HepG2 (cell line): ENCODE measurements around the gene SETD1A. TPM values are rescaled to one million over a fixed set of nuclear protein-coding genes. Genes with fewer than 3 reads are reported as not detected.

ENCODE experiments used
- BCL6 ChIP-seq: IDR thresholded peaks from 2 replicates; pipeline ENCODE4 v1.6.1; 2016; ENCODE audit warnings: missing genetic modification reagents, missing compliant biosample characterization
- NONO ChIP-seq, 2 experiments: fragments of 450-650 bp in 1 of 2; sonication (generic) in 1 of 2; formaldehyde crosslinking in 1 of 2; IDR thresholded peaks in 1 of 2; conservative IDR thresholded peaks in 1 of 2; 2 replicates each; pipeline versions ENCODE4 v1.6.1 to v1.8.0; 2017 to 2022; ENCODE audit warnings: mild to moderate bottlenecking in 1 of 2, missing genetic modification reagents in 1 of 2, moderate library complexity in 1 of 2
- polyA plus RNA-seq, 8 experiments: library from polyadenylated mRNA; depleted of rRNA in 3 of 8; stranded (reverse) in 7 of 8; unstranded in 1 of 8; fragments of >200 nt; fragmentation: Illumina TruSeq in 4 of 8; extraction: Trizol in 4 of 8; gene quantifications; 2 replicates each; pipeline versions ENCODE4 v1.2.1 to v1.2.3, GENCODE V29; 2011 to 2016; ENCODE audit warnings: low read depth in 4 of 8, missing spikeins in 1 of 8, mixed read lengths in 1 of 8; ENCODE audit not compliant: insufficient read depth in 1 of 8
- total RNA-seq, 5 experiments: library from RNA; depleted of rRNA; stranded (reverse); fragments of >200 nt; fragmentation: Illumina TruSeq; extraction: Trizol; gene quantifications; 2 replicates each; pipeline ENCODE4 v1.2.3, GENCODE V29; 2016; ENCODE audit warnings: low read depth in 1 of 5
- TF ChIP-seq, protein P1 (sequence below): sonication (generic); formaldehyde crosslinking; IDR thresholded peaks from 2 replicates; pipeline ENCODE4; 2020; ENCODE audit warnings: missing genetic modification reagents, mild to moderate bottlenecking, borderline replicate concordance
- TF ChIP-seq, protein P2 (sequence below): sonication (generic); formaldehyde crosslinking; IDR thresholded peaks from 2 replicates; pipeline ENCODE4 v1.9.0; 2021; ENCODE audit warnings: missing genetic modification reagents, borderline replicate concordance
- TF ChIP-seq, protein P3 (sequence below): sonication (generic); formaldehyde crosslinking; IDR thresholded peaks from 2 replicates; pipeline ENCODE4 v1.8.0; 2022; ENCODE audit warnings: mild to moderate bottlenecking, missing genetic modification reagents
- TF ChIP-seq, protein P4 (sequence below): sonication (generic); formaldehyde crosslinking; conservative IDR thresholded peaks from 2 replicates; pipeline ENCODE4 v1.8.0; 2022; ENCODE audit warnings: mild to moderate bottlenecking, moderate library complexity, missing genetic modification reagents
- TF ChIP-seq, protein P5 (sequence below): IDR thresholded peaks from 2 replicates; pipeline ENCODE4 v1.6.1; 2012; ENCODE audit warnings: low read depth, low read length, improper control_type of control experiment
- TF ChIP-seq, protein P6 (sequence below): sonication (generic); formaldehyde crosslinking; IDR thresholded peaks from 2 replicates; pipeline ENCODE4 v1.5.0; 2020; ENCODE audit warnings: missing genetic modification reagents
- TF ChIP-seq, protein P7 (sequence below): sonication (generic); formaldehyde crosslinking; IDR thresholded peaks from 2 replicates; pipeline ENCODE4 v1.8.1; 2022; ENCODE audit warnings: low read depth, mild to moderate bottlenecking, missing genetic modification reagents

Gene SETD1A
- total and polyA plus RNA-seq, 2 of the 13 experiments (the other 11 are each of a cell fraction or from before 2014, with no cell fraction given) = 3.8 to 5.6 TPM

DNA sequence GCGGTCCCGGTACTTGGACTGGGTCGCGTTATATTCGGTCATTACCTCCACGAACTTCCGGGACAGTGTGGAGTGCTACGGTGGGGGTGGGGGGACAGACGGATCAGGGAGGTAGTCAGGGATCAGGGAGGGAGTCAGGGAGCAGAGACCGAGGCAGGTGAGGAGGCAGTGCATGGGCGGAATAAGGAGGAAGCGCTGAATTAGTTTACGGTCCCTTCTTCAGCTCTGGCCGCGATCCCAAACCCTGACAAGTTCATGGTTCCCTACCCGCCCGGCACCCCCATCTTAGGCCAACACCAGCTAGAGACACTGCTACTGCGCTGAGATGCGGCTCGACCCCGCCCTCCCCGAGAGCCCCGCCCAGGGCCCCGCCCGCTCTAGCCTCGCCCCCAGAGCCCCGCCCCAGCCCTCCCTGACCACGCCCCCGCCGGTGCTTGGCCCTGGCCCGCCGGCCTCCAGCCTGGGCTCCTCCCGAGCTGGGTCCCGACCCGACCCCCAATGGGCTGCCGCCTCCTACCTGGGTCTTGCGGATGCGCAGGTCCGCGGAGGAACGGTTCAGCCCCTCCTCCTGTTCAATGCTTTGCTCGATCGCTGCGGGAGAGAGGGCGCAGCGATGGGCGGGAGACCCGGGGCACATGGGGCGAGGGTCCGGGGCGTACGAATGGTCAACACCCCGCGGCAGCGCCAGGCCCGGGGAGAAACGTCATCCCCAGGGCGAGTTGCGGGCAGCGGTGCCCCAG lies 39.6 kb downstream of the SETD1A start (continued):
- TF ChIP-seq, protein P1, sequence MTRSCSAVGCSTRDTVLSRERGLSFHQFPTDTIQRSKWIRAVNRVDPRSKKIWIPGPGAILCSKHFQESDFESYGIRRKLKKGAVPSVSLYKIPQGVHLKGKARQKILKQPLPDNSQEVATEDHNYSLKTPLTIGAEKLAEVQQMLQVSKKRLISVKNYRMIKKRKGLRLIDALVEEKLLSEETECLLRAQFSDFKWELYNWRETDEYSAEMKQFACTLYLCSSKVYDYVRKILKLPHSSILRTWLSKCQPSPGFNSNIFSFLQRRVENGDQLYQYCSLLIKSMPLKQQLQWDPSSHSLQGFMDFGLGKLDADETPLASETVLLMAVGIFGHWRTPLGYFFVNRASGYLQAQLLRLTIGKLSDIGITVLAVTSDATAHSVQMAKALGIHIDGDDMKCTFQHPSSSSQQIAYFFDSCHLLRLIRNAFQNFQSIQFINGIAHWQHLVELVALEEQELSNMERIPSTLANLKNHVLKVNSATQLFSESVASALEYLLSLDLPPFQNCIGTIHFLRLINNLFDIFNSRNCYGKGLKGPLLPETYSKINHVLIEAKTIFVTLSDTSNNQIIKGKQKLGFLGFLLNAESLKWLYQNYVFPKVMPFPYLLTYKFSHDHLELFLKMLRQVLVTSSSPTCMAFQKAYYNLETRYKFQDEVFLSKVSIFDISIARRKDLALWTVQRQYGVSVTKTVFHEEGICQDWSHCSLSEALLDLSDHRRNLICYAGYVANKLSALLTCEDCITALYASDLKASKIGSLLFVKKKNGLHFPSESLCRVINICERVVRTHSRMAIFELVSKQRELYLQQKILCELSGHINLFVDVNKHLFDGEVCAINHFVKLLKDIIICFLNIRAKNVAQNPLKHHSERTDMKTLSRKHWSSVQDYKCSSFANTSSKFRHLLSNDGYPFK (CRISPR knock-in tag) = no peak
- TF ChIP-seq, protein P2, sequence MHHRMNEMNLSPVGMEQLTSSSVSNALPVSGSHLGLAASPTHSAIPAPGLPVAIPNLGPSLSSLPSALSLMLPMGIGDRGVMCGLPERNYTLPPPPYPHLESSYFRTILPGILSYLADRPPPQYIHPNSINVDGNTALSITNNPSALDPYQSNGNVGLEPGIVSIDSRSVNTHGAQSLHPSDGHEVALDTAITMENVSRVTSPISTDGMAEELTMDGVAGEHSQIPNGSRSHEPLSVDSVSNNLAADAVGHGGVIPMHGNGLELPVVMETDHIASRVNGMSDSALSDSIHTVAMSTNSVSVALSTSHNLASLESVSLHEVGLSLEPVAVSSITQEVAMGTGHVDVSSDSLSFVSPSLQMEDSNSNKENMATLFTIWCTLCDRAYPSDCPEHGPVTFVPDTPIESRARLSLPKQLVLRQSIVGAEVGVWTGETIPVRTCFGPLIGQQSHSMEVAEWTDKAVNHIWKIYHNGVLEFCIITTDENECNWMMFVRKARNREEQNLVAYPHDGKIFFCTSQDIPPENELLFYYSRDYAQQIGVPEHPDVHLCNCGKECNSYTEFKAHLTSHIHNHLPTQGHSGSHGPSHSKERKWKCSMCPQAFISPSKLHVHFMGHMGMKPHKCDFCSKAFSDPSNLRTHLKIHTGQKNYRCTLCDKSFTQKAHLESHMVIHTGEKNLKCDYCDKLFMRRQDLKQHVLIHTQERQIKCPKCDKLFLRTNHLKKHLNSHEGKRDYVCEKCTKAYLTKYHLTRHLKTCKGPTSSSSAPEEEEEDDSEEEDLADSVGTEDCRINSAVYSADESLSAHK (CRISPR knock-in tag) = no peak
- TF ChIP-seq, protein P3, sequence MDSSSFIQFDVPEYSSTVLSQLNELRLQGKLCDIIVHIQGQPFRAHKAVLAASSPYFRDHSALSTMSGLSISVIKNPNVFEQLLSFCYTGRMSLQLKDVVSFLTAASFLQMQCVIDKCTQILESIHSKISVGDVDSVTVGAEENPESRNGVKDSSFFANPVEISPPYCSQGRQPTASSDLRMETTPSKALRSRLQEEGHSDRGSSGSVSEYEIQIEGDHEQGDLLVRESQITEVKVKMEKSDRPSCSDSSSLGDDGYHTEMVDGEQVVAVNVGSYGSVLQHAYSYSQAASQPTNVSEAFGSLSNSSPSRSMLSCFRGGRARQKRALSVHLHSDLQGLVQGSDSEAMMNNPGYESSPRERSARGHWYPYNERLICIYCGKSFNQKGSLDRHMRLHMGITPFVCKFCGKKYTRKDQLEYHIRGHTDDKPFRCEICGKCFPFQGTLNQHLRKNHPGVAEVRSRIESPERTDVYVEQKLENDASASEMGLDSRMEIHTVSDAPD (CRISPR knock-in tag) = peak; percentile 63; the same call in 1 of the 2 replicates
- TF ChIP-seq, protein P4, sequence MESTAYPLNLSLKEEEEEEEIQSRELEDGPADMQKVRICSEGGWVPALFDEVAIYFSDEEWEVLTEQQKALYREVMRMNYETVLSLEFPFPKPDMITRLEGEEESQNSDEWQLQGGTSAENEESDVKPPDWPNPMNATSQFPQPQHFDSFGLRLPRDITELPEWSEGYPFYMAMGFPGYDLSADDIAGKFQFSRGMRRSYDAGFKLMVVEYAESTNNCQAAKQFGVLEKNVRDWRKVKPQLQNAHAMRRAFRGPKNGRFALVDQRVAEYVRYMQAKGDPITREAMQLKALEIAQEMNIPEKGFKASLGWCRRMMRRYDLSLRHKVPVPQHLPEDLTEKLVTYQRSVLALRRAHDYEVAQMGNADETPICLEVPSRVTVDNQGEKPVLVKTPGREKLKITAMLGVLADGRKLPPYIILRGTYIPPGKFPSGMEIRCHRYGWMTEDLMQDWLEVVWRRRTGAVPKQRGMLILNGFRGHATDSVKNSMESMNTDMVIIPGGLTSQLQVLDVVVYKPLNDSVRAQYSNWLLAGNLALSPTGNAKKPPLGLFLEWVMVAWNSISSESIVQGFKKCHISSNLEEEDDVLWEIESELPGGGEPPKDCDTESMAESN = peak; percentile 42; the same call in 1 of the 2 replicates
- TF ChIP-seq, protein P5, sequence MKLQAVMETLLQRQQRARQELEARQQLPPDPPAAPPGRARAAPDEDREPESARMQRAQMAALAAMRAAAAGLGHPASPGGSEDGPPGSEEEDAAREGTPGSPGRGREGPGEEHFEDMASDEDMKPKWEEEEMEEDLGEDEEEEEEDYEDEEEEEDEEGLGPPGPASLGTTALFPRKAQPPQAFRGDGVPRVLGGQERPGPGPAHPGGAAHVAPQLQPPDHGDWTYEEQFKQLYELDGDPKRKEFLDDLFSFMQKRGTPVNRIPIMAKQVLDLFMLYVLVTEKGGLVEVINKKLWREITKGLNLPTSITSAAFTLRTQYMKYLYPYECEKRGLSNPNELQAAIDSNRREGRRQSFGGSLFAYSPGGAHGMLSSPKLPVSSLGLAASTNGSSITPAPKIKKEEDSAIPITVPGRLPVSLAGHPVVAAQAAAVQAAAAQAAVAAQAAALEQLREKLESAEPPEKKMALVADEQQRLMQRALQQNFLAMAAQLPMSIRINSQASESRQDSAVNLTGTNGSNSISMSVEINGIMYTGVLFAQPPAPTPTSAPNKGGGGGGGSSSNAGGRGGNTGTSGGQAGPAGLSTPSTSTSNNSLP = no peak
- TF ChIP-seq, protein P6, sequence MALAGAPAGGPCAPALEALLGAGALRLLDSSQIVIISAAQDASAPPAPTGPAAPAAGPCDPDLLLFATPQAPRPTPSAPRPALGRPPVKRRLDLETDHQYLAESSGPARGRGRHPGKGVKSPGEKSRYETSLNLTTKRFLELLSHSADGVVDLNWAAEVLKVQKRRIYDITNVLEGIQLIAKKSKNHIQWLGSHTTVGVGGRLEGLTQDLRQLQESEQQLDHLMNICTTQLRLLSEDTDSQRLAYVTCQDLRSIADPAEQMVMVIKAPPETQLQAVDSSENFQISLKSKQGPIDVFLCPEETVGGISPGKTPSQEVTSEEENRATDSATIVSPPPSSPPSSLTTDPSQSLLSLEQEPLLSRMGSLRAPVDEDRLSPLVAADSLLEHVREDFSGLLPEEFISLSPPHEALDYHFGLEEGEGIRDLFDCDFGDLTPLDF (CRISPR knock-in tag) = 0 out of 2 replicates have a peak, but pooled peaks have one; percentile 41
- peak; percentile 57 for TF ChIP-seq BCL6 (CRISPR knock-in tag)
- TF ChIP-seq NONO (IDR thresholded peaks at IDR 0.05) = no peak
- peak; percentile 53 for TF ChIP-seq NONO (CRISPR knock-in tag; conservative IDR thresholded peaks at IDR 0.05)
- TF ChIP-seq, protein P7, sequence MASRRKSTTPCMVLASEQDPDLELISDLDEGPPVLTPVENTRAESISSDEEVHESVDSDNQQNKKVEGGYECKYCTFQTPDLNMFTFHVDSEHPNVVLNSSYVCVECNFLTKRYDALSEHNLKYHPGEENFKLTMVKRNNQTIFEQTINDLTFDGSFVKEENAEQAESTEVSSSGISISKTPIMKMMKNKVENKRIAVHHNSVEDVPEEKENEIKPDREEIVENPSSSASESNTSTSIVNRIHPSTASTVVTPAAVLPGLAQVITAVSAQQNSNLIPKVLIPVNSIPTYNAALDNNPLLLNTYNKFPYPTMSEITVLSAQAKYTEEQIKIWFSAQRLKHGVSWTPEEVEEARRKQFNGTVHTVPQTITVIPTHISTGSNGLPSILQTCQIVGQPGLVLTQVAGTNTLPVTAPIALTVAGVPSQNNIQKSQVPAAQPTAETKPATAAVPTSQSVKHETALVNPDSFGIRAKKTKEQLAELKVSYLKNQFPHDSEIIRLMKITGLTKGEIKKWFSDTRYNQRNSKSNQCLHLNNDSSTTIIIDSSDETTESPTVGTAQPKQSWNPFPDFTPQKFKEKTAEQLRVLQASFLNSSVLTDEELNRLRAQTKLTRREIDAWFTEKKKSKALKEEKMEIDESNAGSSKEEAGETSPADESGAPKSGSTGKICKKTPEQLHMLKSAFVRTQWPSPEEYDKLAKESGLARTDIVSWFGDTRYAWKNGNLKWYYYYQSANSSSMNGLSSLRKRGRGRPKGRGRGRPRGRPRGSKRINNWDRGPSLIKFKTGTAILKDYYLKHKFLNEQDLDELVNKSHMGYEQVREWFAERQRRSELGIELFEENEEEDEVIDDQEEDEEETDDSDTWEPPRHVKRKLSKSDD (CRISPR knock-in tag) = no peak
